ENCODE data around the gene SPINT2.
A peak's percentile ranks its signal among the peaks of the same experiment; 100 is the strongest.

The SPINT2 gene

DNA sequence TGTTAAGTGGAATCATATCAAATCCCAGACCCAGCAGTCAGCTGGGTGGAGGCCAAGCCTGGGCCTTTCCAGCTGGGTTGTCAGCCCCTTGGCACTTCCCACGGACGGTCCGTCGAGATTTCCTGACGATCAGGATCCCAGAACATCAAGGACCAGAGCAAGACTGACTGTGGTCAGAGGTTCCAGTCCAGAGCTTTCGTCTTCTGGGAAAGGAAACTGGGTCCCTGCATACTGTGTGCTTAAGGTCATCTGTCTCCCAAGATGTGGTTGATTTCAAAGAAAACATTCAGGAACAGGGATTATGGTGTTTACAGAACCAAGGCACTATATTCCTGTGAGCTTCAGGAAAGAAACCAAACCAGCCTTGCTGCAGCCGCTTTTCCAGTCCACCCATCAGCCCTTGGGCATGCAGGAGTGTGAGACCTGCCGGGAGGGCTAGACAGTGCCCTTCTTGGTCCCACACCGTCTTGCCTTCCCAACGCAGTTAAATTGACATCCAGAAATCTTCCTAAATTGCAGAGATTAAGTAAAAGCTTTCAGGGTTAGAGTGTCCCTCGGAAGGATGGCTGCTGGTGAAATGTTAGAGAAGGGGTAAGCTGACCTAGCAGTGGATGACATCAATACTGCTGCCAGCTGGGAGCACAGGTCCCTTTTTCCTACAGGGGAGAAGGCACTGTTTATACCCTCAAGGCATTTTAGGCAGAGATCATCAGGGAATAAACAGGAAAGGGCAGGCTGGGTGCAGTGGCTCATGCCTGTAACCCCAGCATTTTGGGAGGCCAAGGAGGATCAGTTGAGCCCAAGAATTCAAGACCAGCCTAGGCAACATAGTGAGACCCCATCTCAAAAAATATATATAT lies 34.7 kb downstream of the SPINT2 start:
- H3K4me3 ChIP-seq (ENCODE audit: low read length), result no peak overlapping the region
- TF ChIP-seq, protein P1, sequence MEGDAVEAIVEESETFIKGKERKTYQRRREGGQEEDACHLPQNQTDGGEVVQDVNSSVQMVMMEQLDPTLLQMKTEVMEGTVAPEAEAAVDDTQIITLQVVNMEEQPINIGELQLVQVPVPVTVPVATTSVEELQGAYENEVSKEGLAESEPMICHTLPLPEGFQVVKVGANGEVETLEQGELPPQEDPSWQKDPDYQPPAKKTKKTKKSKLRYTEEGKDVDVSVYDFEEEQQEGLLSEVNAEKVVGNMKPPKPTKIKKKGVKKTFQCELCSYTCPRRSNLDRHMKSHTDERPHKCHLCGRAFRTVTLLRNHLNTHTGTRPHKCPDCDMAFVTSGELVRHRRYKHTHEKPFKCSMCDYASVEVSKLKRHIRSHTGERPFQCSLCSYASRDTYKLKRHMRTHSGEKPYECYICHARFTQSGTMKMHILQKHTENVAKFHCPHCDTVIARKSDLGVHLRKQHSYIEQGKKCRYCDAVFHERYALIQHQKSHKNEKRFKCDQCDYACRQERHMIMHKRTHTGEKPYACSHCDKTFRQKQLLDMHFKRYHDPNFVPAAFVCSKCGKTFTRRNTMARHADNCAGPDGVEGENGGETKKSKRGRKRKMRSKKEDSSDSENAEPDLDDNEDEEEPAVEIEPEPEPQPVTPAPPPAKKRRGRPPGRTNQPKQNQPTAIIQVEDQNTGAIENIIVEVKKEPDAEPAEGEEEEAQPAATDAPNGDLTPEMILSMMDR (conservative IDR thresholded peaks at IDR 0.05; ENCODE audit: low read depth, low read length), result no peak
- DNase-seq (ENCODE audit: low read depth), result no peak

- peak; percentile 37 for DNase-seq (ENCODE audit: low read depth)
- H3K4me3 ChIP-seq (ENCODE audit: low read length), result peak within 1 kb of the TSS; percentile 38
Measured at GRCh38 chr19:38303517-38304351, 39.4 kb downstream of the SPINT2 start, which contains the start of gene C19orf33. Gene C19orf33, plus strand, starts transcription at chr19:38304251. Its CDS starts 11 bp downstream, at chr19:38304262.

DNA sequence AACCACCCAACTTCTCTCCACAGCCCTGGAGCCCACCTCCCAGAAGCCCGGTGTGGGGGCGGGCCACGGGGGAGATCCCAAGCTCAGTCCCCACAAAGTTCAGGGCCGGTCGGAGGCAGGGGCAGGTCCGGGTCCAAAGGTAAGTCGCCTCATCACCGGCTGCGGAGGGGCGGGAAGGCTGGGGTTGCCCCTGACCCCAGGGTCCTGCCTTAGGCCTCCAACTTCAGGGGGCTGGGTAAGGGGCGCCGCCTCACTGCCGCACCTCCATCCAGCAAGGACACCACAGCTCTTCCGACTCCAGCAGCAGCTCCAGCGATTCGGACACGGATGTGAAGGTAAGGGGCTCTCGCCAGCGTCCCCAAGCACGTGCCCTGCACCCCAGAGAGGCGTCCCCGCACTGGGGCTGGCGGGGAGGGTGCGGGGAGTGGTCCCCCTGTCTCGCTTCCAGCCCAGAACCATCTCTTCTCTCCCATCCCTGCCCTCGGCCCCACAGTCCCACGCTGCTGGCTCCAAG lies 40.0 kb downstream of the SPINT2 start:
- no peak for DNase-seq (ENCODE audit: low read depth)
- TF ChIP-seq, protein P1 (conservative IDR thresholded peaks at IDR 0.05; ENCODE audit: low read depth, low read length), result no peak
- H3K4me3 ChIP-seq (ENCODE audit: low read length), result peak overlapping the region; percentile 19

More at GRCh38 chr19:38303517-38304351, 39.4 kb downstream of the SPINT2 start, which contains the start of gene C19orf33:
- TF ChIP-seq, protein P1 (conservative IDR thresholded peaks at IDR 0.05; ENCODE audit: low read depth, low read length), result no peak

DNA sequence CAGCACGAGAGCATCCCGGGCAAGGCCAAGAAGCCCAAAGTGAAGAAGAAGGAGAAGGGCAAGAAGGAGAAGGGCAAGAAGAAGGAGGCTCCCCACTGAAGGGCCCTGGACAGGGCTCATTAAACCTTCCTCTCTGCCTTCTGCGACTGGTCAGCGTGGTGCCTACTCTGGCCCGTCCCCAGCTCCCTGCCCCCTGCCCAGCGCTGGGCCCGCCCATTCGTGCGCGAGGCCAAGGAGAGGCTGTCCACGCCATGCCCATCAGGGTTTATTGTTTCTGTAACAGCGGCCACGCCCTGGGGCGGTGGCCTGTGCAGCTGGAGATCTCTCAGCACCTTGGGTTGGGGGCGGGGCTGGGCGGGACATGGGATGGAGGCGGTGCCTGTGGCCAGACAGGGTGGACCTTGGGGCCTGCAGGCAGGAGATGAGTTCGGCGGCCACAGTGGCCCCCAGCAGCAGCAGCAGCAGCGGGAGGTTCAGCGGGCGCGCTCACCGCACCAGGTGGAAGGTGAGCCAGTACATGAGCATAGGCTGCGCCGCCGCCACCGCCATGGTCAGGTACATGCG lies 40.6 kb downstream of the SPINT2 start:
- DNase-seq (ENCODE audit: low read depth), result peak; percentile 33
- H3K4me3 ChIP-seq (ENCODE audit: low read length), result no peak overlapping the region
- TF ChIP-seq, protein P1 (conservative IDR thresholded peaks at IDR 0.05; ENCODE audit: low read depth, low read length), result no peak

GRCh38 chr19:38306236-38306635 lies 41.9 kb downstream of the SPINT2 start:
- TF ChIP-seq, protein P1 (conservative IDR thresholded peaks at IDR 0.05; ENCODE audit: low read depth, low read length), result no peak
- no peak overlapping the region for H3K4me3 ChIP-seq (ENCODE audit: low read length)
- no peak for DNase-seq (ENCODE audit: low read depth)

DNA sequence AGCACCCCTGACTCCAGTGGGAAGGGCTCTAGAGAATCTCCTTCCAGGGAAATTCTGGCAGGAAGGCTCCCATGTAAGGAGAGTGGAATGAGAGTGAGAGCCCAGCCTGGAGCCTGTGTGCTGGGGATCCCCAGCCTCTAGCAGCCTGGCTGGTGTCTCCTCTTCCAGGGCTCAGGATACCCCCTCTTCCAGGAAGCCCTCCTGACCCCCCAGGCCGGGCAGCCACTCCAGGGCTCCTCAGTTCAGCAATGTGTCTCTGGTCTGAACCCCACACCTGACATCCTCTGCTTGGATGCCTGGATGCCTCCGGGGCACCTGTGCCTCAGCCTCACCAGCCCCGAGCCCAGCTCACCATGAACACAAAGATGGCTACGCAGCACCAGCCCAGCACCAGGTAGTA lies 42.7 kb downstream of the SPINT2 start:
- H3K4me3 ChIP-seq (ENCODE audit: low read length), result no peak overlapping the region
- TF ChIP-seq, protein P1 (conservative IDR thresholded peaks at IDR 0.05; ENCODE audit: low read depth, low read length), result no peak
- DNase-seq (ENCODE audit: low read depth), result no peak
